Measurements from ENCODE around the gene CCNG2.

The CCNG2 gene

GRCh38 chr4:77196866-77197265, 39.9 kb downstream of the CCNG2 start:
- TF ChIP-seq GATA3 (IDR thresholded peaks at IDR 0.05; ENCODE audit: low read depth, low read length) (no peak), GATA2 (IDR thresholded peaks at IDR 0.05; ENCODE audit: low read depth, low read length) (no peak)

GRCh38 chr4:77197361-77197760, 40.4 kb downstream of the CCNG2 start:
- no peak for TF ChIP-seq GATA2 (IDR thresholded peaks at IDR 0.05; ENCODE audit: low read depth, low read length)
- TF ChIP-seq GATA3 (IDR thresholded peaks at IDR 0.05; ENCODE audit: low read depth, low read length), result no peak

- TF ChIP-seq GATA3 (IDR thresholded peaks at IDR 0.05; ENCODE audit: low read depth, low read length), result no peak
- no peak for TF ChIP-seq GATA2 (IDR thresholded peaks at IDR 0.05; ENCODE audit: low read depth, low read length)
These were observed 40.8 kb downstream of the CCNG2 start for GRCh38 chr4:77197831-77198230.

- TF ChIP-seq GATA3 (IDR thresholded peaks at IDR 0.05; ENCODE audit: low read depth, low read length), result no peak
- no peak for TF ChIP-seq GATA2 (IDR thresholded peaks at IDR 0.05; ENCODE audit: low read depth, low read length)
These were observed 42.3 kb downstream of the CCNG2 start for GRCh38 chr4:77199276-77199675.

GRCh38 chr4:77199701-77200100, 42.7 kb downstream of the CCNG2 start:
- no peak for TF ChIP-seq GATA3 (IDR thresholded peaks at IDR 0.05; ENCODE audit: low read depth, low read length)
- TF ChIP-seq GATA2 (IDR thresholded peaks at IDR 0.05; ENCODE audit: low read depth, low read length), result no peak

- TF ChIP-seq GATA2 (IDR thresholded peaks at IDR 0.05; ENCODE audit: low read depth, low read length) (no peak), GATA3 (IDR thresholded peaks at IDR 0.05; ENCODE audit: low read depth, low read length) (no peak)
These were observed 44.3 kb downstream of the CCNG2 start for GRCh38 chr4:77201343-77201742.

GRCh38 chr4:77201857-77202256, 44.9 kb downstream of the CCNG2 start:
- TF ChIP-seq GATA3 (IDR thresholded peaks at IDR 0.05; ENCODE audit: low read depth, low read length) (no peak), GATA2 (IDR thresholded peaks at IDR 0.05; ENCODE audit: low read depth, low read length) (no peak)

GRCh38 chr4:77202491-77202890, 45.5 kb downstream of the CCNG2 start:
- no peak for TF ChIP-seq GATA3 (IDR thresholded peaks at IDR 0.05; ENCODE audit: low read depth, low read length)
- no peak for TF ChIP-seq GATA2 (IDR thresholded peaks at IDR 0.05; ENCODE audit: low read depth, low read length)

GRCh38 chr4:77203380-77204197, 46.6 kb downstream of the CCNG2 start:
- TF ChIP-seq GATA2 (IDR thresholded peaks at IDR 0.05; ENCODE audit: low read depth, low read length), result no peak
- no peak for TF ChIP-seq GATA3 (IDR thresholded peaks at IDR 0.05; ENCODE audit: low read depth, low read length)

GRCh38 chr4:77204621-77205020, 47.6 kb downstream of the CCNG2 start:
- no peak for TF ChIP-seq GATA3 (IDR thresholded peaks at IDR 0.05; ENCODE audit: low read depth, low read length)
- no peak for TF ChIP-seq GATA2 (IDR thresholded peaks at IDR 0.05; ENCODE audit: low read depth, low read length)

GRCh38 chr4:77209012-77209411, 52.0 kb downstream of the CCNG2 start:
- no peak for TF ChIP-seq GATA2 (IDR thresholded peaks at IDR 0.05; ENCODE audit: low read depth, low read length)
- no peak for TF ChIP-seq GATA3 (IDR thresholded peaks at IDR 0.05; ENCODE audit: low read depth, low read length)

- no peak for TF ChIP-seq GATA3 (IDR thresholded peaks at IDR 0.05; ENCODE audit: low read depth, low read length)
- TF ChIP-seq GATA2 (IDR thresholded peaks at IDR 0.05; ENCODE audit: low read depth, low read length), result no peak
These were observed 52.9 kb downstream of the CCNG2 start for GRCh38 chr4:77209936-77210335.

GRCh38 chr4:77215107-77215506, 58.1 kb downstream of the CCNG2 start:
- no peak for TF ChIP-seq GATA2 (IDR thresholded peaks at IDR 0.05; ENCODE audit: low read depth, low read length)
- TF ChIP-seq GATA3 (IDR thresholded peaks at IDR 0.05; ENCODE audit: low read depth, low read length), result no peak

- no peak for TF ChIP-seq GATA2 (IDR thresholded peaks at IDR 0.05; ENCODE audit: low read depth, low read length)
- TF ChIP-seq GATA3 (IDR thresholded peaks at IDR 0.05; ENCODE audit: low read depth, low read length), result no peak
These were observed 60.5 kb downstream of the CCNG2 start for GRCh38 chr4:77217526-77217925.

GRCh38 chr4:77219266-77219665, 62.3 kb downstream of the CCNG2 start:
- TF ChIP-seq GATA3 (IDR thresholded peaks at IDR 0.05; ENCODE audit: low read depth, low read length) (no peak), GATA2 (IDR thresholded peaks at IDR 0.05; ENCODE audit: low read depth, low read length) (no peak)

All from SH-SY5Y (cell line).